ENCODE data around the gene TIAM1.

- TF ChIP-seq CTCF (IDR thresholded peaks at IDR 0.05) (no peak), POLR2A (IDR thresholded peaks at IDR 0.05) (no peak)
Observed at GRCh38 chr21:31358158-31358557, 14.1 kb upstream of the TIAM1 start.

Data from lower leg skin (tissue), 3 donors.